NCI-H1694 treated with DMSO at 0.1 percent for 48 hours (cell line): ENCODE measurements around the gene ETFA.

Source experiments
- DNase-seq: peaks from one replicate; lab custom pipeline; 2025; lab: John Stamatoyannopoulos, UW

ETFA gene

DNA sequence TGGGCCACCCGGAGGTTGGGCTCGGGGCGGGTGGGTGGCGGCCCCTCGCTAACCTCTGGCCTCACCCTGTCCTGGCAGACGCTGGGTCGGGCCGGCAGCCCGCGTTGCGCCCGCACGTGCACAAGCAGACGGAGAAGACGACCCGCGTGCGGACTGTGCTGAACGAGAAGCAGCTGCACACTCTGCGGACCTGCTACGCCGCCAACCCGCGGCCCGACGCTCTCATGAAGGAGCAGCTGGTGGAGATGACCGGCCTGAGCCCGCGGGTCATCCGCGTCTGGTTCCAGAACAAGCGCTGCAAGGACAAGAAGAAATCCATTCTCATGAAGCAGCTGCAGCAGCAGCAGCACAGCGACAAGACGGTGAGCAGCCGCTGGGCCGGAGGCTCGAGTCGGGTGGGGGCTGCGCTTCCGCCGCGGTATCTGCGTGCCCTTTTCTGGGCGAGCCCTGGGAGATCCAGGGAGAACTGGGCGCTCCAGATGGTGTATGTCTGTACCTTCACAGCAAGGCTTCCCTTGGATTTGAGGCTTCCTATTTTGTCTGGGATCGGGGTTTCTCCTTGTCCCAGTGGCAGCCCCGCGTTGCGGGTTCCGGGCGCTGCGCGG is 29.0 kb upstream of the ETFA start:
- peak; percentile 10 for DNase-seq

DNA sequence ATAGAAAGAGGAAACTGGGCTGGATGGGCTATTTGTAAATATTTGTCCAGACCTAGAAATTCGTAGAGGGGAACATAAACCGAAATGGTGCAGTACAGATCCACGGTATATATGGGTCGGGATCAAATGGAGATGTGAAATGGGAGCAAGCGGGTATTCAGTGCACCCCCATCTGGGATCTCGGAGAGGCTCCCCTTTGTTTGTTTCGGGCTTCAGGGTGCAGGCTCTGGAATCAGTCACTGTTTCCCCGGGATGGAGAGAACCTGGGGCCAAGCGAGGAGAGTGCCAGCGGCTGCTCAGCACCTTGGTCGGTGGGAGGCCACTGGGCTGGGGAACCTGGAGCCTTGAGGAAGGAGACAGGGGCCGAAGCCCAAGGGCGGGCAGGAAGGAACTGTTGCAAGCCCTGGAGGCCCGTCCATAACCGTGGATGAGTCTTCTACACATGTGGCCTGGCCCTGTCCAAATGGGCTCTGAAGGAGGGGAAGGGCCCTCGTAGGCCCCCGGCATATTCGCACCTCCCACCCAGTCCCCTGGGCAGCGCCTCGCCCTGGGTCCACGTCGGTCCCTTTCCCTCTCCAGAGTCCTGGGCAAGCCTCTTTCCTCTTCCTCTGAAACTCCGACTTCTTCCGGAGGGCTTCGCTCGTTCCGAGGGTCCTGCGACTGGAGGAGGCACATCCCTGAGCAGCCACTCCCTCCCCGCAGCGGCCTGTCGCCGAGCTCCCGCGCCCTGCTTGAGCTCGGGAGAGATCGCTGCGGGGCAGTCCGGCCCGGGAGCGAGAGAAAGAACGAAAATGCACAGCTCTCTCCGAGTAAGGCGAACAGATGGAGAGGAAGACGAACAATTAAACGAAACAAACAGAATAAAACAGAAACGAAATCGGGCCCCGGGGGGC is 28.3 kb upstream of the ETFA start:
- DNase-seq: peak; percentile 16

DNA sequence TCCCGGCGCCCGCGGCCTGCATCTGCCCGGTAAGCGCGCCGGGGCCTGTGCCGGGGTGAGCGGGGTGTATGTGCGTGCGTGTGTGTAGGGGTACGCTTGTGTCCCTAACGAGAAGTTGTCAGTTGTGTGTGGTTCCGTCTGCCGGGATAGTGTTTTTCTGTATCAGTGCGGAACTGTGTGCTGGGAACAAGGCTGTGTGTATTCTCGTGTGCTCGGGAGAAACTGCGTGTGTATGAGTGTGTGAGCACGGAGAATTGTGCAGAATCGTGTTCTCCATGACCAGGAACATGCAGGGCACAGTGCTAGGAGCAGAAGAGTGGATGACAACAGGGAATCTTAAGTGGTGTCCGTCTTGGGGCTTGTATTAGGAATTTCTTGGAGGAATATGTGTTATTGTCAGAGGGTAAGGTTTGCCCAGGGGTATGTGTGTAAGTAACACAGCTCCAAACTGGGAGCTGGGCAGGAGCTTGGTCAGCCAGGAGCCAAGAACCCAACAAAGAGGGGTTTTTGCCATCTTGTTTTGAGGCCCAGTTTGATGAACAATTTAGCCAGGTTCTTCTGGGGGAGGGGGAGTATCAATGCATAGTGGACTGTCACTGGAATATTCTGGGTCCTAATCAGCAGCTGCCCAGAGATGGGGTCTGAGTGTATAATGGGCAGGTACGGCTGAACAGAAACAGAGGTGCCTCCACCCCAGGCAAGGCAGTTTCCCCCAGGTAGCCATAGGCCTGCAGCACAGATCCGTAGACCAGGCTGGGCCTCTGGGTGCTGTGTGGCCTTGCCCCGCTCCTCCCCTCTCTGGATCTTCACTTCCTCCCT is 27.4 kb upstream of the ETFA start:
- DNase-seq: no peak

DNA sequence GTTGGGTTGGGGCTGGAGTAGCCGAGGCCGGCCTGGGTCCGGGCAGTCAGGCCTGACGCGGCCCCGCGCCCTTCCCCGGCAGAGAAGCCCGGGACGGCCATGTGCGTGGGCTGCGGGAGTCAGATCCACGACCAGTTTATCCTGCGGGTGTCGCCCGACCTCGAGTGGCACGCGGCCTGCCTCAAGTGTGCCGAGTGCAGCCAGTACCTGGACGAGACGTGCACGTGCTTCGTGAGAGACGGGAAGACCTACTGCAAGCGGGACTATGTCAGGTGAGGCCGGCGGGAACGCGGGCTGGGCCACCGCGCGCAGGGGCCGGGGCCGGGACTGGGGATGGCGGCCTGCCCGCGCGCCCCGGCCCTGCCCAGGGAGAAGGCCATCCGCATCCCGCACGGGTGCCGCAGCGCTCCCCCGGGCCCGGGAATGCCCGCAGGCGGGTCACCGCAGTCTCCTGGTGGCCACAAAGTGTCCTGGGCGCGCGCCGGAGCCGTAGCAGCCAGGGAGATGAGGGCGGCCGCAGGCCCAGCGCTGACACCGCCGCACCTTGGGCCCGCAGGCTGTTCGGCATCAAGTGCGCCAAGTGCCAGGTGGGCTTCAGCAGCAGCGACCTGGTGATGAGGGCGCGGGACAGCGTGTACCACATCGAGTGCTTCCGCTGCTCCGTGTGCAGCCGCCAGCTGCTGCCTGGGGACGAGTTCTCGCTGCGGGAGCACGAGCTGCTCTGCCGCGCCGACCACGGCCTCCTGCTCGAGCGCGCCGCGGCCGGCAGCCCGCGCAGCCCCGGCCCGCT is 26.6 kb upstream of the ETFA start:
- no peak for DNase-seq

DNA sequence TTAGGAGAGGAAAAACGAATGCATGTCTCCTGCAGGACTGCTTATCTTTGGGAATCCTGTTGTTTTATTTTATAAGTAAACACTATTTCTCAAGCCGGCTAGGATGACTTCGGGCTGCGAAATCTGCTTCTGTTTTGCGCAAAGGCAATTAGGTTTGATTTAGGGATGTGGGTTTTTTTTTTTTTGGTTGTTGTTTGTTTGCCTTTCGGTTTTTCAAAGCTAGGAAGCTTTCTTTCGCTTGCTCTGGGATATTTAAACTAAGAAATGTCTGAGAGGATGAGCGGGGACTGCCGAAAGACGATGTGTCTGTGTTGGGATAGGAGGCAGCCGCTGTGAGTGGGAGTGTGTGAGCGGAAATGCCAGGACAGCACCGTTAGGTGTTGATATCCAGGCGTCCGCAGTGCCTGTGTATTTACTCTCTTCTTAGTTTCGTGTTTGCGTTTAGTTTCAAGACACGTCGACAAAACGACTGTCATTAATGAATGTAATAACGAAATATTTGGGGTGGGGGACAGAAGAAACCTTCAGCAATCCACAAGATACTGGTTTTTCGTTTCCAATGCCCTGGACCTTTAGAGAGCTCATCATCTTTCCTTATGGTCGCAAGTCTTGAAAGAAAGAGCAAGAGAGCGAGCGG is 25.9 kb upstream of the ETFA start:
- DNase-seq: no peak

DNA sequence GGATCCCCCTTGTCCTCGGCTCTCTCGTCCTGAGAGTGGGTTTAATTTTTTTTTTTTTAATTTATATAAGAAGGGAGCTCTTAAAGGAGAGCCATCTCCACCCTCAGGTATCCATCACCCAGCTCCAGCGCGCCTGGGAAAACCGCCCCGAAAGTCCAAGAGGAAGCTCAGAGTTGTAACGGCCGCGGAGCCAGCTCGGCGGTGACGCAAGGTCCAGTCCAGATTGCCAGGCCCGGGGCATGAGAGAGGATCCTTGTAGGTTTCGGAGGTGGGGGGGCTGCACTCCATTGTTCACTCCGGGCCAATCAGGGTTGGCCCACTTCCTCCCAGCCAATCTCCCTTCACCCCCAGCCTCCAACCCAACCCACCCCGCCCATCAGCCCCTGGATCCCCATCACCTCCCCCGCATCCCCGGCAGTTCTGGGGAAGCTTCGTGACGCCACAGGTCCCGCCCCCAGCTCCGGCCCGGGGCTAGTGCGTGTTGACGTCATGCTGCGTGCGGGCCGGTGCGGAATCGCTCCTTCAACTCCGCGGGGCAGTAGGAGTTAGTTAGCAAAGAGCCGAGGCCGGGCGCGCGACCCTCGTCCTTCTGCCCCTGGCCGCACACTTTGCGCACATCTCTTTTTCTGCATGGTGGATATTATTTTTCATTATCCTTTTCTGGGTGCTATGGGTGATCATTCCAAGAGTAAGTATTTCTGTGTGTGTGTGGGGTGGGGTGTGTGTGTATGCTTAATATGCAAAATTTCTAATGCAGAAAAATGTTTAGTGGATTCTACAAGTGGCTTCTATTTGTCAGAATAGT is 25.2 kb upstream of the ETFA start, which contains the start of gene ISL2:
Gene ISL2, plus strand, starts transcription at position 520 of the 805 bp plus-strand sequence. Its CDS starts 111 bp downstream, at position 631.
- no peak for DNase-seq

DNA sequence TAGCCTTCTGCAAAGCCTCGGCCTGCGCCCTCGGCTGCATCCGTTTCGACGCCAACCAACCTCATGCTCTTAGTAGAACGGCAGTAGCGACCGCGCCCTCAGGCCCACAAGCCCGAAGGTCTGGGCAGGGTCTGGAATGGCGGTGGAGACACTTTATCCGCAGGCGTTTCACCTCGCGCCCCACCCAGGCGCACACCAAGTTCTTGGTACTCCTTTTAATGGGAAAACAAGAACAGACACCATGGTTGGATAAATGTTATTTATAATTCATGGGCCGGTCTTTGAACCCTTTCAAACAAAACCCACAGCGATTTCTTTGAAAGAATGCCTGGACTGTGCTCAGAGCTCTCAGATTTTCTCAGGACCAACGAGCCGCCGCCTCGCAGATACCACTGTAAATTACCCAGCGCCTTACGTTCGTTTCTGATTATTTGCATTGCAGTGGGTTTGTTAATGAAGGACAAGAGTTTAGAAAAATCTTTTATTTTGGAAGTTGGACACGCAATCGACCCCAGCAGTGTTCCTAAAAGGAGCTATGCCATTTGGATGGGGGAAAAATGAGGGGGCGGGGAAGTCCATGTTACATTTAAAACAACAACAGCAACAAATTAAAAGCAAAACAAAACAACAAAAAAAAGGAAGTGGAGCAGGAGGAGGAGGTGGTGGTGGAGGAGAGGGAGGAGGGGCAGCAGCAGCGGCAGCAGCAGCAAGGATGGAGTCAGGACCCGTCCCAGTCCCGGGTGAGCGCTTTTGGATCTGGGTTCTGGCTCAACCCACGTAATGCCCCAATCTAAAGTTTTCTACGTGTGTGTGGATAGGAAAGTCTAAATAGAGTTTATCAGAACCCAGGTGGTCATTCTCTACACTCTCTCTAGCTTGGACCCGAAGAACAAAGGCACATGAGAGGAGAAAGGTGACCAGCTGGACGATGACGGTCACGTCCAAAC is 24.3 kb upstream of the ETFA start:
- DNase-seq: no peak

DNA sequence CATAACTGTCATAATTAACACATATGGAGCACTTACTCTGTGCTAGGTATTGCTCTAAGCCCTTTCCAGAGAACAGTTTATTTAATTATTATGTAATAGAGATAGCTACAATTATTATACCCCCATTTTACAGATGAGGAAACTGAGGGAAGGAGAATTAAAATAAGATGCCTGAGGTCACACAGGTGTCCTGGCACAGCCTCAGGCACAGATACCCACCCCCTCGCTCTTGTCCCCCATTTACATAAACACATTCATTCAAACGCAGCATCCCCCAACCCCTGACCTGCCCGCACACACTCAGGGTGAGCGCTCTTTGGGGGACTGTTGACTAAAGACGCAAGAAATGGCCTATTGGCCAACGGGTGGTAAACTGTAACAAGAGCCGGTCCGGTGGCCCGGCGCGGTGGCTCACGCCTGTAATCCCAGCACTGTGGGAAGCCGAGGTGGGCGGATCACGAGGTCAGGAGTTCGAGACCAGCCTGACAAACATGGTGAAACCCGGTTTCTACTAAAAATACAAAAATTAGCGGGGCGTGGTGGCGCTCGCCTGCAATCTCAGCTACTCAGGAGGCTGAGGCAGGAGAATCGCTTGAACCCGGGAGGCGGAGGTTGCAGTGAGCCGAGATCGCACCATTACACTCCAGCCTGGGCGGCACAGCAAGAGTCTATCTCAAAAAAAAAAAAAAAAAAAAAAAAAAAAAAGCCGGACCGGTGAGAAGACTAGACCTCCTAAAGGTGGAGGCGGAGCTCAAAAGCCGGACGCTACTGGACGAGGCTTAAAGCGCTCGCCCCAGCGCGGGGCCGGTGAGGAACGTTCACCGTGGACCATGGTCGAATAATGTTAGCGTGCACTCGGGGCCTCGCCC is 23.4 kb upstream of the ETFA start:
- no peak for DNase-seq

DNA sequence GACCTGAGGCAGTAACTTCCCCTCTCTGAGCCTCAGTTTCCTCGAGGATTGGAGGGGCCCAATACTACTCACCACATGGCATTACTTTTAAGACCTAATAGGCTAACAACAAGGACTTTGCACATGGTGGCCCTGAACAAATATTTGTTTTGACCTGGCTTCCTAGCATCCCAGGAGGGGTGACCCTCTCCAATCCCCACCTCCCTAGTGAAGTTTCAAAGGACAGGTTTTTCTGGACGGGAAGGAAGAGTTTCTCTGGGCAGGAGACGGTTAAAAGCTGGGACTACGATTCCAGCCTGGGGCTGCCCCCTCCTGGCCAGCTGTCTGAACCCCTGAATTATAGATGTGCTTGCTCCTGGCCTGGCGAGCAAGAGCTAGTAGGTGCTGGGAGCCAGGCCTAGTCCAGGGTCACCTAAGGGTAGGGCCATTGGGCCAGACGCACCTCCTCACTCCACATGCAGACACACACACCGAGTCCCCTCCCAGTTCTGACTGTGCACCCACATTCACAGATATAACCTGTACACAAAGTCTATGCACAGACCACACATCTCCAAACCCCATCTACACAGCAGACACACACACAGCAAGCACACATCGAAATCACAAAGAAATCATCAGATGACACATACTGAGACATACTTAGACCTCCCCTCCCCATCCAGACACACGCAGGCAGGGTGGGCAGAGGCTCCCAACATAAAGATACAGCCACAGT is 22.6 kb upstream of the ETFA start:
- DNase-seq: no peak

DNA sequence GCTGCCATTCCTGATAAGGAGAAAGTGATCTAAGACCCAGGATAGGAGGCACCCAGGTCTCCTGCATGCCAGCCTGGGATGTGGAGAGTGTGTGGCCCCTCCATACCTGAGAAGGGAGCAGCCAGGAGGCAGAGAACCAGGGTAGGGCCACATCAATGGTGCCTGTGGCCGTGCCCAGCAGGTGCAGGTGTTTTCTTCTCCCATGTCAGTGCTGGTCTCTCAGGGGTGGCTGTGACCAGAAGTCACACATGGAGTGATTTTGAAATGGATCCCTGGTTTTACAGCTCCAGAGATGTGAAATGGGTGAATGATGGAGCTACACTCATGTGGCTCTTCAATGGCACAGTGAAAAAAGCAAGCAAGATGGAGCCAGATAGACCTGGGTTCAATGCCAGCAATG is 22.0 kb upstream of the ETFA start:
- no peak for DNase-seq

DNA sequence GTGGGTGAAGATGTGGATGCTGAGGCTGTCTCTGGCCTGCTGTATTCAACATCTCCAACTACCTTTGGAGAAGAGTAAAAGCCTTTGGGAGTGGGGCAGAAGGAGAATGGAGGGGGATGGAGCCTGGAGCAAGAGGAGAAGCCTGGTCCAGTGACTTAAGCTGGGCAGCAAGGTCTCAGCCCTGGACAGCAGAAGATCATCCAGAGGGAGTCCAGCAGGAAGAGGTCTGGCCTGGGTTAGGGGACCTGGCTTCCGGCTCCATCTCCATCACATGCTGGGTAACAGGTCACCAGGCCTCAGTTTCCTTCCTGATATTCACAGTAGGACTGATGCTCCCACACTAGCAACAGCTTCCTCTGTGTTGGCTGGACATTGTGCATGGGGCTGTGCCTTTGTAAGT is 21.5 kb upstream of the ETFA start:
- DNase-seq: no peak

DNA sequence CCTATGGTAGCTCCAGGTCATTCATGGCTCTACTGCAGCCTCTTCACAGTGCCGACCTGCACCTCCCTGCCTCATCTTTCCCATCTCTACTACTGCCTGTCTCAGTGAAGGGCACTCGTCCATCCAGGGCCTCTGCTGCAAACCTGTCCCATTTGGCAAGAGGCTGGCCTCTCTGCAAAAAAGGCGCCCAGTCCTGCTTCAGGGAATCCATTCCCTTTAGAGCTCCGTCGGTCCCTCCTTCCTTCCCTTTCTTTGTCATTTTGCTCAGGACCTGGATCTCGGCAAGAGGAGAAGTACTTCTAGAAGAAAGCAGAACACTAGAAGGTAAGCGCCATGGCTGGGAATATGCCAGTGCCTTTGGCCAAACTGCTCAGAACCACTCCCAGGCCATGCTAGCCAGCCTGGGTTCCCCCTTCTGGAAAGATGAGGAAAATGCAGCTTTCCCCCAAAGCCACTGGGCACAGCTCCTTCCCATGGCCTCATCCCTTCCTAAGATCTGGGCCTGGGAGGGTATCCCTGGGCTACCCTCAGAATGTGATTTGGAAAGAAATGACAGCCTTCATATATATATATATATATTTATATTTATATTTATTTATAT is 18.9 kb upstream of the ETFA start:
- DNase-seq: no peak

DNA sequence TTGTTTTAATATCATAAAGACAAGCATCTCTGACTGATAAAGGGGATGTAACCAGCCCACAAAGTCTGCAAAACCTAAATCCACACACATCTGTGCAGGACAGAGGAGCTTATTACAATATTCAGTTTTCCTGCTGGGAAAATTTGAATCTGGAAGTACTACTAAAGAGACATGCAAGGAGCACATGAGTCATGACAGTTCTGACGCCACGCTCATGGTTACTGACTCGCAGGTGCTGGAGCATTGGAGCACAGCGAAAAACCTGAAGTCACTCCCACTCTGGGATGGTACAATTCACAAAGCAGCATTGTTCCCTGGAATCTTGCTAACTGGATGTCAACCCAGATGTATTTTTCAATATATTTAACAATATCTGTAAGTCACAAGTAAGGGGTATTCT is 17.7 kb upstream of the ETFA start:
- DNase-seq: no peak

DNA sequence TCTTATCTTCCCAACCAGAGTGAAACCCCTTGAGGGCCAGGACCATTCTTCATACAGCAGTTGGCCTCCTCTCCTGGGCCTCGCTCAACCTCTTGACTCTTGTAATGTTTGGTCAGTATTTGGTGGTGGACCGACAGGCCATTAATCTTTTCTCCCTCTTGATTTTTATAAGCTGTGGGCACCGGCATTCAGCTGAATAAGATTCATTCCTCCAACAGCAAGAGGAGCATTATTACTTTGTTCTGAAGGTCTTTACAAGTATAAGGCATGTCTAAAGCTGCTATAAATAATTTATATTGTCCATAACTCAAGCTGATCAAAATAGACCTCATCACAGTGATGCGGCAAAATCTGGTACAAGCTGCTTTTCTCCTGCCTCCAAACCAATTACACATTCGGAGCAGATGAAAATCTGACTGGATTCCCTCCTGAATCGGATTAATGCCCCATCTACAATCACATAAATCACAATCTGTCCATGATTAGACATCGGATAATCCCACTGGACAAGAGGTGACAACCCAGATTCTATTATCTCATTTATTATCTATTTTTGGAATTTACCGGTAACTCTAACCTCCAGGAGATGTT is 16.9 kb upstream of the ETFA start:
- no peak for DNase-seq

DNA sequence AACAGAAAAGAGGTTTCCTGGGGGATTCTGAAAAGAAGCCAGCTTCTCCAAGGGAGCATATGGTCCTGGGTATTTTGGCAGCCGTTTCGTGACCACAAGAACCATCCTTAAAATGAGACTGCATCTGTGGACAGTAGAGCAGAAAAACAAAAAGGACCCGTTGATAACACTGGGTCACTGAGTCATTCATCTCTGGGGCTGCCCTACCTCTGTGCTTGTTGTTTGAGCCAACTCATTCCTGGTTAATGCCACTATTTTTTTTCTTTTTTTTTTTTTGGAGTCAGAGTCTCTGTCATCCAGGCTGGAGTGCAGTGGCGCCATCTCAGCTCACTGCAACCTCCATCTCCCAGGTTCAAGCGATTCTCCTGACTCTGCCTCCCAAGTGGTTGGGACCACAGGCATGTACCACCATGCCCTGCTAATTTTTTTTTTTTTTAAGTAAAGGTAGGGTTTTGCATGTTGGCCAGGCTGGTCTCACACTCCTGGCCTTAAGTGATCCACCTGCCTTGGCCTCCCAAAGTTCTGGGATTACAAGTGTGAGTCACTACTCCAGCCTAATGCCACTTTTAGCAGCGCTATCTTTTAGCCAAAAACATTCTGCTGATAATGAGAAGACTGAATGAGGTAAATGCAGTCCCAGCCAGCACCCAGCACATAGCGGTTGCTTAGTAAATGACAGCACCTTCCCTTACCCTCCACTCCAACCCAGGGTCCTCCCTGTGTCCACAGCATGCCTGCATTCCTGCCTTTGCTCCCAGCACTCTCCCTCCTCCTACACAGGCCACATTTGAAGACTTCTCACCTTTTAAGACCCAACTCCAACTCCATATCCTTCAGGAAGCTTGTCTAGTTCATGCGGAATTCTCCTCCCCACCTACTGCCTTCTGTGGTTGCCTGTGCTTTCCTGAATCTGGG is 16.2 kb upstream of the ETFA start:
- DNase-seq: peak; percentile 68

DNA sequence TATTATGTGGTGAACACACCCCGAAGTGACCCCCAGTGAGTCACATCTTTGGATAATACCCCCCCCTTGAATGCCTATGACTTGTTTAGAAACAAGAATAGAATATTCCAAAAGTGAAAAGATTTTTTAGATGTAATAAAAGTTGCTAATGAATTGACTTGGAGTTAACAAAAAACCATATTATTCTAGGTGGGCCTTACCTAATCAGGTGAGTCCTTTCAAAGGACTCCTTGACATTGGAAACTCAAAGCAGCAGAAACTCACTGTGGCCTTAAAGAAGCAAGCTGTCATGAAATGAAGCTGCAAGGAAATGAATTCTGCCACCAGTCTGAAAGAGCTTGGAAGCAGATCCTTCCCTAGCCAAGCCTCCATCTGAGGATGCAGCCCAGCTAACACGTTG is 14.4 kb upstream of the ETFA start:
- no peak for DNase-seq
